ENCODE data around the gene HCFC1. TPM values are rescaled to one million over a fixed set of nuclear protein-coding genes. Genes with fewer than 3 reads are reported as not detected.

The HCFC1 gene
- total RNA-seq, 2 experiments from 2014 or later, result 45.9 to 50.2 TPM

DNA sequence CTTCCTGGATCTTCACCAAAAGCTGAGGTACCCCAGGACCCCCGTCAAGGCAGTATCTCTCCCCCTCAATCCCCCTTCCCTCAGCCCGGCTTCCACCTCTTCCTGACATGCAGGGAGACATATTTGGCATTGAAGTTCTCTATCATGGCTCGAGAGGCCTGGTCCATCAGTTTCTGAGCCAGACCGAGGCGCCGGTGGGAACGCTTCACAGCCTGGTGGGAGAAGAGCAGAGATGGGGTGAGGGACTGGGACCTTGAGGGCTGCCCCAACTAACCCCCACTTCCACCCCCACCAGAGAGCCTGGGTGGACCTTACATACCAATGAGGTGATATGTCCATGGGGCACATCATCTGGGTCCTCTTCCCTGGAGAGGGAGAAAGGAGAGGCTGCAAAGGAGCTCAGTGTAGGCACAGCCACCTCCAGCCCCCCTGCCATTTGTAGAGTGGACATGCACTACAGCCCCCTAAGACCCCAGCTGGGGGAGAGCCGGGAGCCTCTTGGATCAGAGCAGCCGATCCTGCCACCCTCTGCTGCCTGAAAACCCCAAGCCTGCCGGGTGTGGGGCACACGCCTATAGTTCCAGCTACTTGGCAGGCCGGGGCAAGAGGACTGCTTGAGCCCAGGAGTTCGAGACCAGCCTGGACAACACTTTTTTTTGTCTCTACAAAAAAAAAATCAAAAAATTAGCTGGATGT is 39.2 kb downstream of the HCFC1 start:
- H3K36me3 ChIP-seq (ENCODE audit: insufficient read depth, low read length), result peaks cover 16% of the 10 kb centered on the region
- no peak for ATAC-seq (ENCODE audit: poor library complexity)
- ChIA-PET POLR2A (no interaction called here), CTCF (interaction anchor here (1.8 kb wide), 1 partner anchor 15 kb away, joined by 9 read pairs; no protein-coding TSS in a partner anchor)
- no peak overlapping the region for H3K4me3 ChIP-seq (ENCODE audit: low read length)
- no peak overlapping the region for H3K4me3 Mint-ChIP-seq
- H3K27ac Mint-ChIP-seq, result no peak overlapping the region
- H3K9me3 Mint-ChIP-seq, result no peaks in the 10 kb centered on the region
- TF ChIP-seq, protein P1, sequence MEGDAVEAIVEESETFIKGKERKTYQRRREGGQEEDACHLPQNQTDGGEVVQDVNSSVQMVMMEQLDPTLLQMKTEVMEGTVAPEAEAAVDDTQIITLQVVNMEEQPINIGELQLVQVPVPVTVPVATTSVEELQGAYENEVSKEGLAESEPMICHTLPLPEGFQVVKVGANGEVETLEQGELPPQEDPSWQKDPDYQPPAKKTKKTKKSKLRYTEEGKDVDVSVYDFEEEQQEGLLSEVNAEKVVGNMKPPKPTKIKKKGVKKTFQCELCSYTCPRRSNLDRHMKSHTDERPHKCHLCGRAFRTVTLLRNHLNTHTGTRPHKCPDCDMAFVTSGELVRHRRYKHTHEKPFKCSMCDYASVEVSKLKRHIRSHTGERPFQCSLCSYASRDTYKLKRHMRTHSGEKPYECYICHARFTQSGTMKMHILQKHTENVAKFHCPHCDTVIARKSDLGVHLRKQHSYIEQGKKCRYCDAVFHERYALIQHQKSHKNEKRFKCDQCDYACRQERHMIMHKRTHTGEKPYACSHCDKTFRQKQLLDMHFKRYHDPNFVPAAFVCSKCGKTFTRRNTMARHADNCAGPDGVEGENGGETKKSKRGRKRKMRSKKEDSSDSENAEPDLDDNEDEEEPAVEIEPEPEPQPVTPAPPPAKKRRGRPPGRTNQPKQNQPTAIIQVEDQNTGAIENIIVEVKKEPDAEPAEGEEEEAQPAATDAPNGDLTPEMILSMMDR (IDR thresholded peaks at IDR 0.05), result no peak
- no peaks in the 10 kb centered on the region for H3K27me3 Mint-ChIP-seq
- intact Hi-C loops (cut with DNase I, micrococcal nuclease), result no loop called here
- H3K9me3 ChIP-seq (ENCODE audit: control insufficient read depth in 1 of 2, insufficient read depth in 1 of 2, low read length in 2 of 2), result no peaks in the 10 kb centered on the region
- DNase-seq, result no peak
- H3K27ac ChIP-seq (ENCODE audit: low read depth in 1 of 2, low read length in 2 of 2), result no peak overlapping the region
- peaks cover 27% of the 10 kb centered on the region for H3K36me3 Mint-ChIP-seq (ENCODE audit: low read depth)
- H3K27me3 ChIP-seq (ENCODE audit: control insufficient read depth in 1 of 2, insufficient read depth in 2 of 2, low read length in 2 of 2), result no peaks in the 10 kb centered on the region
- H3K4me1 Mint-ChIP-seq (ENCODE audit: low read depth), result peaks cover 32% of the 10 kb centered on the region
- peaks cover 39% of the 10 kb centered on the region for H3K4me1 ChIP-seq (ENCODE audit: insufficient read depth, low read length)

DNA sequence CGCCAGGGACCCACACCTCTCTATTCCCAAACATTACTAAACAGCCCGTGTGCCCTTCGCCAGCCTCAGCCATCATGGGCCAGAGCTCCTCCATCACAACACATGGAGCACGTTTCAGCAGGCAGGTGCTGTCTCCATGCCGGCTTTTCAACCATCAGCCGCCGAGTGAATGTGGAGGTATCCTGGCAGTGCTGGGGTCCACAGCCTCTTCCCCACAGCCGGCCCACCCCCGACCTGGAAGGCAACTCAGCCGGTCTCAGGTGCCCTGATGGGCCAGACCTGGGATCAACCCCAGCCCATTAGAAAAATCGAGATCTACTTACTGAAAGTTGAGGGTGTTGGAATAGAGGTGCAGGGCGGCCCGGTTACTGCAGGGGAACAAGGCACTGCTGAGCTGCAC is 39.9 kb downstream of the HCFC1 start:
- ATAC-seq (ENCODE audit: poor library complexity), result no peak
- ChIA-PET POLR2A (interaction anchor here (1.2 kb wide), 1 partner anchor 15 kb away, joined by 5 read pairs; no protein-coding TSS in a partner anchor), CTCF (no interaction called here)
- no peaks in the 10 kb centered on the region for H3K27me3 ChIP-seq (ENCODE audit: control insufficient read depth in 1 of 2, insufficient read depth in 2 of 2, low read length in 2 of 2)
- peaks cover 44% of the 10 kb centered on the region for H3K4me1 ChIP-seq (ENCODE audit: insufficient read depth, low read length)
- H3K9me3 Mint-ChIP-seq, result no peaks in the 10 kb centered on the region
- no peak overlapping the region for H3K27ac ChIP-seq (ENCODE audit: low read depth in 1 of 2, low read length in 2 of 2)
- TF ChIP-seq, protein P1 (IDR thresholded peaks at IDR 0.05), result no peak
- no peaks in the 10 kb centered on the region for H3K27me3 Mint-ChIP-seq
- intact Hi-C loops (cut with DNase I, micrococcal nuclease), result no loop called here
- H3K9me3 ChIP-seq (ENCODE audit: control insufficient read depth in 1 of 2, insufficient read depth in 1 of 2, low read length in 2 of 2), result no peaks in the 10 kb centered on the region
- H3K36me3 Mint-ChIP-seq (ENCODE audit: low read depth), result peaks cover 33% of the 10 kb centered on the region
- peaks cover 16% of the 10 kb centered on the region for H3K36me3 ChIP-seq (ENCODE audit: insufficient read depth, low read length)
- no peak for DNase-seq
- H3K27ac Mint-ChIP-seq, result peak overlapping the region; percentile 76
- peak overlapping the region; percentile 42 for H3K4me3 Mint-ChIP-seq
- H3K4me1 Mint-ChIP-seq (ENCODE audit: low read depth), result peaks cover 32% of the 10 kb centered on the region
- no peak overlapping the region for H3K4me3 ChIP-seq (ENCODE audit: low read length)

DNA sequence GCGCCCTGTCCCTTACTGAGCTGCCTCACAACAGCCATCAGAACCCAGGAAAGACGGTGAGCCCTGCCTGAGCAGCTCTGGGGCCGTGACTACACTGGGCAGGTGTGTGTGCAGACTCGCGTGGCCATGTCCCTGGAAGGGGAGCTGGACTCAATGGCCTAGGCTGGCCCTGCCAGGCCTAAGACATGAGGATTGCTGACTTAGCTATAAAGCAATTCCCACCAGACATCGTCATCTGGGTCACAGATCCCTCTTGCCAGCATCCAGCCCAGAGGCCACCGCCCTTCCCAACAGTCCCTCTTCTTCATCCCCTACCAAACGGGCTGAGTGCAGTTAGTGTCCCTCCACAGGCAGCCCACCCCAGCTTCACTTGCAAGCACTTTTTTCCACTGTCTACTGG is 40.5 kb downstream of the HCFC1 start:
- ChIA-PET CTCF (no interaction called here), POLR2A (interaction anchor here (1.2 kb wide), 1 partner anchor 16 kb away, joined by 5 read pairs; no protein-coding TSS in a partner anchor)
- Mint-ChIP-seq H3K9me3 (no peaks in the 10 kb centered on the region), H3K27me3 (no peaks in the 10 kb centered on the region), H3K4me3 (peak overlapping the region; percentile 42), H3K27ac (peak overlapping the region; percentile 76), H3K4me1 (ENCODE audit: low read depth) (peaks cover 28% of the 10 kb centered on the region), H3K36me3 (ENCODE audit: low read depth) (peaks cover 37% of the 10 kb centered on the region)
- ATAC-seq (ENCODE audit: poor library complexity) (no peak), DNase-seq (no peak)
- Histone ChIP-seq H3K4me1 (ENCODE audit: insufficient read depth, low read length) (peaks cover 48% of the 10 kb centered on the region), H3K36me3 (ENCODE audit: insufficient read depth, low read length) (peaks cover 16% of the 10 kb centered on the region), H3K27me3 (ENCODE audit: control insufficient read depth in 1 of 2, insufficient read depth in 2 of 2, low read length in 2 of 2) (no peaks in the 10 kb centered on the region), H3K9me3 (ENCODE audit: control insufficient read depth in 1 of 2, insufficient read depth in 1 of 2, low read length in 2 of 2) (no peaks in the 10 kb centered on the region), H3K4me3 (ENCODE audit: low read length) (no peak overlapping the region), H3K27ac (ENCODE audit: low read depth in 1 of 2, low read length in 2 of 2) (no peak overlapping the region)
- TF ChIP-seq, protein P1 (IDR thresholded peaks at IDR 0.05), result no peak
- intact Hi-C loops (cut with DNase I, micrococcal nuclease), result no loop called here
